Measurements from ENCODE around the gene CDH4.

DNA sequence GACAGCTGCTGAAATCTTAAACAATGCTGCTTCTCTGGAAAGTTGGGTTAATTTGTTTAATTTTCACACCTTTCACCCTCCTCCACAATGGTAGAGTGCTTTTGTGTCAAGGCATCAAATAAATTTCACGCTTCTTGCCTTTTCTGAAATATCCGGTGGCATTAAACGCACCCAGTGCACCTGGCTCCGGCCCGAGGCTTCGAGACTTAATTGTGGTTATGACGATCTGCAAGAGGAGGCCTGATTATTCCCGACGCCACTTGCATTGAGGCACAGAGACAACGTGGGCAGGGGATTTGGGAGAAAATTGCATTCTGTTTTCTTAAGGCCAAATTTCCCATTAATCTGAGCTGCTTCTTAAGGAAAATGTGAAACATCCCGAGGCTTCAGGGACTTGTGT, 152.2 kb downstream of the CDH4 start:
- TF ChIP-seq CHD1 (IDR thresholded peaks at IDR 0.05; ENCODE audit: low read depth, low read length) (no peak), POLR2A (IDR thresholded peaks at IDR 0.05; ENCODE audit: low read depth, low read length) (no peak), BHLHE40 (IDR thresholded peaks at IDR 0.05; ENCODE audit: low read depth, low read length) (no peak), MXI1 (IDR thresholded peaks at IDR 0.05; ENCODE audit: borderline replicate concordance, low read depth, low read length) (no peak), MAFK (IDR thresholded peaks at IDR 0.05; ENCODE audit: low read depth, low read length) (no peak), RFX5 (IDR thresholded peaks at IDR 0.05; ENCODE audit: low read depth, low read length) (no peak)
- TF ChIP-seq, protein P1, sequence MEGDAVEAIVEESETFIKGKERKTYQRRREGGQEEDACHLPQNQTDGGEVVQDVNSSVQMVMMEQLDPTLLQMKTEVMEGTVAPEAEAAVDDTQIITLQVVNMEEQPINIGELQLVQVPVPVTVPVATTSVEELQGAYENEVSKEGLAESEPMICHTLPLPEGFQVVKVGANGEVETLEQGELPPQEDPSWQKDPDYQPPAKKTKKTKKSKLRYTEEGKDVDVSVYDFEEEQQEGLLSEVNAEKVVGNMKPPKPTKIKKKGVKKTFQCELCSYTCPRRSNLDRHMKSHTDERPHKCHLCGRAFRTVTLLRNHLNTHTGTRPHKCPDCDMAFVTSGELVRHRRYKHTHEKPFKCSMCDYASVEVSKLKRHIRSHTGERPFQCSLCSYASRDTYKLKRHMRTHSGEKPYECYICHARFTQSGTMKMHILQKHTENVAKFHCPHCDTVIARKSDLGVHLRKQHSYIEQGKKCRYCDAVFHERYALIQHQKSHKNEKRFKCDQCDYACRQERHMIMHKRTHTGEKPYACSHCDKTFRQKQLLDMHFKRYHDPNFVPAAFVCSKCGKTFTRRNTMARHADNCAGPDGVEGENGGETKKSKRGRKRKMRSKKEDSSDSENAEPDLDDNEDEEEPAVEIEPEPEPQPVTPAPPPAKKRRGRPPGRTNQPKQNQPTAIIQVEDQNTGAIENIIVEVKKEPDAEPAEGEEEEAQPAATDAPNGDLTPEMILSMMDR (conservative IDR thresholded peaks at IDR 0.05; ENCODE audit: low read depth, low read length), result no peak

Measured in IMR-90 (cell line).